Suprapubic skin (tissue), 4 donors: ENCODE results near the gene RIPOR2. TPM values are rescaled to one million over a fixed set of nuclear protein-coding genes. Genes with fewer than 3 reads are reported as not detected.

Experiments
- DNase-seq, 2 donors: peaks; one replicate each; pipeline ENCODE4 v3.0.0-alpha.2; 2019; ENCODE audit warnings: low spot score in 2 of 2
- H3K27ac ChIP-seq: fragments of 200-600 bp; sonication (generic); one replicate; pipeline ENCODE4 v1.5.1; 2019
- H3K27me3 ChIP-seq: fragments of 200-600 bp; sonication (generic); one replicate; pipeline ENCODE4 v1.5.1; 2019
- H3K36me3 ChIP-seq: fragments of 200-600 bp; sonication (generic); one replicate; pipeline ENCODE4 v1.5.1; 2019
- H3K4me1 ChIP-seq: fragments of 200-600 bp; sonication (generic); one replicate; pipeline ENCODE4 v1.5.1; 2019
- H3K4me3 ChIP-seq: fragments of 200-600 bp; sonication (generic); one replicate; pipeline ENCODE4 v1.5.1; 2019; ENCODE audit warnings: mild to moderate bottlenecking
- H3K9me3 ChIP-seq: fragments of 200-600 bp; sonication (generic); one replicate; pipeline ENCODE4 v1.5.1; 2019
- CTCF ChIP-seq, 2 donors: fragments of 200-600 bp in 1 of 2; fragments of 450-650 bp in 1 of 2; sonication (generic) in 1 of 2; IDR thresholded peaks; one replicate each; pipeline ENCODE4 v1.5.1; 2016 to 2019; ENCODE audit warnings: antibody characterized with exemption in 2 of 2, mild to moderate bottlenecking in 1 of 2, moderate library complexity in 1 of 2
- EP300 ChIP-seq: sonication (generic); formaldehyde crosslinking; IDR thresholded peaks from one replicate; pipeline ENCODE4 v1.6.1; 2017; ENCODE audit warnings: antibody characterized with exemption
- POLR2A ChIP-seq, 2 donors: fragments of 450-650 bp; IDR thresholded peaks; one replicate each; pipeline ENCODE4 v1.6.1; 2017; ENCODE audit warnings: antibody characterized with exemption in 2 of 2, mild to moderate bottlenecking in 2 of 2, moderate library complexity in 2 of 2
- POLR2AphosphoS5 ChIP-seq, 3 donors: sonication (generic); formaldehyde crosslinking; IDR thresholded peaks; one replicate each; pipeline ENCODE4 v1.6.1; 2017; ENCODE audit warnings: antibody characterized with exemption in 3 of 3
- WGBS: methylation state at CpG from one replicate; pipeline ENCODE4 v1.1.5; 2018; 5-methylcytosine and 5-hydroxymethylcytosine counted together
- total RNA-seq, 4 donors: library from RNA; depleted of rRNA; stranded (reverse); fragments of >200 nt; gene quantifications; one replicate each; pipeline ENCODE4 v1.1.0, GENCODE V29; 2016

The RIPOR2 gene
- total RNA-seq, 4 donors from 2014 or later = 3.8 to 12.8 (median 11.4) TPM

GRCh38 chr6:24831771-24832716 lies 103.7 kb downstream of the RIPOR2 start:
- no peaks in the 10 kb centered on the region for H3K27me3 ChIP-seq
- H3K9me3 ChIP-seq = no peaks in the 10 kb centered on the region
- H3K4me3 ChIP-seq = no peak overlapping the region
- peak in 1 of 3 donors; percentile 6 for TF ChIP-seq POLR2AphosphoS5 (IDR thresholded peaks at IDR 0.05)
- TF ChIP-seq CTCF (IDR thresholded peaks at IDR 0.05) = no peak
- TF ChIP-seq POLR2A (IDR thresholded peaks at IDR 0.05) = no peak
- H3K36me3 ChIP-seq = no peaks in the 10 kb centered on the region
- 58% methylated on average over 10 of the region's 10 CpGs for WGBS
- H3K4me1 ChIP-seq = peaks cover 43% of the 10 kb centered on the region
- no peak for DNase-seq
- H3K27ac ChIP-seq = peak overlapping the region; percentile 48

GRCh38 chr6:24829657-24830056 lies 106.1 kb downstream of the RIPOR2 start:
- DNase-seq = no peak
- H3K4me3 ChIP-seq = no peak overlapping the region
- 86% methylated on average over 3 of the region's 3 CpGs for WGBS
- TF ChIP-seq CTCF (IDR thresholded peaks at IDR 0.05) (no peak), POLR2AphosphoS5 (IDR thresholded peaks at IDR 0.05) (no peak), EP300 (no peak), POLR2A (IDR thresholded peaks at IDR 0.05) (no peak)
- H3K27ac ChIP-seq = no peak overlapping the region
- no peaks in the 10 kb centered on the region for H3K36me3 ChIP-seq
- no peaks in the 10 kb centered on the region for H3K9me3 ChIP-seq
- H3K27me3 ChIP-seq = no peaks in the 10 kb centered on the region
- H3K4me1 ChIP-seq = peaks cover 23% of the 10 kb centered on the region

DNA sequence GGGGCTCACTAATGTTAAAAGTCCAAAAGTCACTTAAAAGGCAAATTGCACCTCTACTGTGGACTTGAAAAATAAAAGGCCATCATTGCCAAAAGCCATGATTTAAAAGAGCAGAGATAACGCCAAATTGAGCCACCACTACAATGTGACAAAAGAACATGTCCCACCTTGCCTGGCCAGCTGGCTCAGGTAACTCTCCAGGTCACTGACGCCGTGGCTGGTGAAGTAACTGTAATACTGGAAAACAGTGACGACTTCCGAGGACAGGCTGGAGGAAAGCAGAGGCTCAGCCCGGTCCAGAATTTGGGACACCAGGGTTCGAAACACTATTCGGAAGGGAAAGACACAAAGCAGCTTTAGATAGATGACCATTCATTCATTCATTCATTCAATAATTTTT lies 107.8 kb downstream of the RIPOR2 start:
- Histone ChIP-seq H3K4me1 (peaks cover 20% of the 10 kb centered on the region), H3K4me3 (no peak overlapping the region), H3K27me3 (no peaks in the 10 kb centered on the region), H3K27ac (no peak overlapping the region), H3K9me3 (no peaks in the 10 kb centered on the region), H3K36me3 (no peaks in the 10 kb centered on the region)
- no peak for TF ChIP-seq CTCF (IDR thresholded peaks at IDR 0.05)
- no peak for TF ChIP-seq POLR2A (IDR thresholded peaks at IDR 0.05)
- TF ChIP-seq POLR2AphosphoS5 (IDR thresholded peaks at IDR 0.05) = no peak
- TF ChIP-seq EP300 = no peak
- WGBS = 82% methylated on average over 8 of the region's 8 CpGs
- DNase-seq = no peak

DNA sequence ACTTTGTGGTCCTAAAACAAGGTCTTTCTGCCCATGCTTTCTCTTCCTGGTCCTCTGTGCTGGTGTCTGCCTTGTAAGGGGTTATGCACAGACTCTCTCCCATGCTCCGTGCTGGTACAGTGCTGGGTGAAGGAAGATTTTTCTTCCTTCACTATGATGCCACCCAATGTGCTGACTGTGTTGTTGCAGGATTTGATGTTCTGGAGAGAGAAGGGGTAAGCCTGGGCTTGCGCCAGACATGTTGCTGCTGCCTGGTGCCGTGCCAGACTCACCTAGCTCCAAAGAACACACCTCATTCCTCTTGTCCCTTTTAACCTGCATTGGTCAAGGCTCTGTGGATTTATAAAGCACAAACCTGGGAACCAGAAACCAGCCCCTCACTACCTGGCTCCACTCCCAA lies 108.6 kb downstream of the RIPOR2 start:
- no peak for TF ChIP-seq CTCF (IDR thresholded peaks at IDR 0.05)
- TF ChIP-seq EP300 = no peak
- TF ChIP-seq POLR2AphosphoS5 (IDR thresholded peaks at IDR 0.05) = no peak
- no peak for TF ChIP-seq POLR2A (IDR thresholded peaks at IDR 0.05)
- H3K9me3 ChIP-seq = no peaks in the 10 kb centered on the region
- 52% methylated on average over 3 of the region's 3 CpGs for WGBS
- H3K36me3 ChIP-seq = no peaks in the 10 kb centered on the region
- peaks cover 19% of the 10 kb centered on the region for H3K4me1 ChIP-seq
- no peak overlapping the region for H3K4me3 ChIP-seq
- DNase-seq = no peak
- H3K27me3 ChIP-seq = no peaks in the 10 kb centered on the region
- no peak overlapping the region for H3K27ac ChIP-seq

GRCh38 chr6:24825130-24825630 lies 110.6 kb downstream of the RIPOR2 start:
- Histone ChIP-seq H3K4me3 (no peak overlapping the region), H3K9me3 (no peaks in the 10 kb centered on the region), H3K27me3 (no peaks in the 10 kb centered on the region), H3K27ac (no peak overlapping the region), H3K36me3 (no peaks in the 10 kb centered on the region), H3K4me1 (peaks cover 8% of the 10 kb centered on the region)
- TF ChIP-seq EP300 (no peak), POLR2AphosphoS5 (IDR thresholded peaks at IDR 0.05) (no peak), CTCF (IDR thresholded peaks at IDR 0.05) (no peak), POLR2A (IDR thresholded peaks at IDR 0.05) (no peak)
- WGBS = 63% methylated on average over 2 of the region's 2 CpGs
- DNase-seq = no peak
